Activated gamma-delta T cell (primary cell): ENCODE results near the gene SOHLH1.

Experiments
- DNase-seq: peaks from one replicate; lab custom pipeline; 2025; lab: John Stamatoyannopoulos, UW

SOHLH1 gene

GRCh38 chr9:135729480-135729879, 30.2 kb upstream of the SOHLH1 start:
- no peak for DNase-seq

DNA sequence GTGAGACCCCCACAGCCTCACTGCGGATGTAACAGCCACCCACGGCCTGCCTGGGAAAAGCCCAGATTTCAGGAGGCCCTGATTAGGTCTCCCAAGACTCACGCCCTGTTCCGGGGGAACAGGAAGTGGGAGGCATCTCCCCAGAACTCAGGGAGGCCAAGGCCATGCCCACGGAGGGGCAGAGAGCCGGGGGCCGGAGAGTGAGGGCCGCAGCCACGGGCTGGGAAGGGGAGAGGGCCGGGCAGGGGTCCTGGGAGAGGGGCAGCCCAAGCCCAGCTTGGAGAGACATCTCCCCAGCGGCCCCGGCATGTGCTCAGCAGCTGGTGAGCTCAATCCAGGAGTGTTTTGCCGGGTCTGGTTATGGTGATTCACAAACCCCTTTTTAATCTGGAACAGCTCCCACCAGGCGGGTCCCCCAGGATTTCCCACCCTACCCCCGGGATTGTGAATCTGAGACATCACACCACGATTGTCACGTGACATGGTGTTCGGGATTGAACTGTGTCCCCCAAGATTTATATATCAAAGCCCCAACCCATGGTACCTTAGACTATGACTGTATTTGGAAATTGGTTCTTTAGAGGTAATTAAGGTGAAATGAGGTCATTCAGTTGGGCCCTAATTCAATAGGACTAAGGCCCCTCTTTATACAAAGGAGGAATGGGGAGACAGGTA, 29.3 kb upstream of the SOHLH1 start:
- DNase-seq, result no peak

DNA sequence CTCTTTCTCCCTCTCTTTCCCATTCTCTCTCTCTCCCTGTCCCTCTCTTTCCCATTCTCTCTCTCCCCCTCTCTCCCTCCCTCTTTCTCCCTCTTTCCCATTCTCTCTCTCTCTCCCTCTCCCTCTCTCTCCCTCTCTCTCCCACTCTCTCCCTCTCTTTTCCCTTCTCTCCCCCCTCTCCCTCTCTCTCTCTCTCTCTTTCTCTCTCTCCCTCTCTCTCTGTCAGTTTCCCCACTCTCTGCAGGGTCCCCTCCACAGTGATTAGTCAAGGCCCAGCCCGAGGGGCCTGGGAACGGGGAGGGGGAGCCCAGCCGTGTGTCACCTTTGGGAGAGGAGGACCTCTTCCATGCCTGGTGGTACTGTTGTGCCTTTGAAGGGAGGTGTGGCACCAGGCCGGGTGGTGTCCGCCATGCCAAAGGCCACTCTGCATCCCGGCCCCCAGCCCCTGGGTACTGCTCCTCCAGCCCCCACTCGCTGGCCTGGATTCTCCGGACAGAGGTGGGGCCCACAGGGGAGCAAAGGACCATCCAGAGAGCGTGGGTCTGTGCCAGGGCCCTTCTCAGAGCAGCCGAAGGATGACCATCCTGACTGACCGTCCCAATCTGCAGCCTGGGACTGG, 28.1 kb upstream of the SOHLH1 start:
- no peak for DNase-seq

GRCh38 chr9:135726138-135726853, 27.0 kb upstream of the SOHLH1 start:
- no peak for DNase-seq

- no peak for DNase-seq
Measured at GRCh38 chr9:135724186-135724787, 25.0 kb upstream of the SOHLH1 start.

GRCh38 chr9:135722365-135722764, 23.1 kb upstream of the SOHLH1 start:
- DNase-seq, result no peak

- no peak for DNase-seq
Measured at GRCh38 chr9:135719472-135719871, 20.2 kb upstream of the SOHLH1 start.

- no peak for DNase-seq
Measured at GRCh38 chr9:135718616-135719015, 19.3 kb upstream of the SOHLH1 start.

DNA sequence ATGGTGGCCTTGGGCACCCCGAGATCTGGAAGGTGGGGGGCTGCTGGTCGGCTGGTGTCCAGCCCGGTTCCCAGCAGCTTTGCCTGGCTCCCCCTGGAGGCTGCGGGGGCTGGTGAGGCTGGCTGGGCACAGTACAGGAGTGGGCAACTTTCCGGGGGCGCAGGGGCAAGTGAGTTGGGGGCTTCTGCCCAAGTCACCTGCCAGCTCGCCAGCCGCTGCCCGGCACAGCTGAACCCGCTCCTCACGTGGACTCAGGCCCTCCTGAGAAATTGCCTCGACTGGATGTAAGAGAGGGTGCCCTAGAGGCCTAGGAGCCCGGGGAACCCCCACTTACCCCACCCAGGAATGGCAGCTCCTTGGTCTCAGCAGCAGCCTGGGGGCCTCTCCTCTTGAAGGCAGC, 18.1 kb upstream of the SOHLH1 start:
- DNase-seq, result no peak

DNA sequence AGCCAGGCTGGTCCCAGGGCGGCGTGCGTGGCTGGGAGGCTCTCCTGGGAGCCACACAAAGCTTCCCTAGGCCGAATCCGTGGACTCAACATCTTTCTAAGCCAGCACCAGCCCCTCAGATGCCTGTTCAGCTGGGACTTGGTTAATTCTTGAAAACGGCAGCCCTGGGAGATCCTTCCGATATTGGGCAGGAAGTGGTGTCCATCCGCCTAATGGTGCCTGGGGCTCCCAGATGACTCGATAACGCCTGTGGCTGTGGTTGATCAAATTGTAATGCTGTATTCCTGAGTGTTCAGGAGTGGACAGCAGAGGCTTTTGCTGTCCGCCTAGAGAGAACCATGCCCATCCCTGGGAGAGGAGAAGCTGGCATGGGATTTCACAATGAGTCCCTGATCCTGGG, 16.8 kb upstream of the SOHLH1 start:
- DNase-seq, result no peak

- DNase-seq, result no peak
Measured at GRCh38 chr9:135715056-135715595, 15.8 kb upstream of the SOHLH1 start.

DNA sequence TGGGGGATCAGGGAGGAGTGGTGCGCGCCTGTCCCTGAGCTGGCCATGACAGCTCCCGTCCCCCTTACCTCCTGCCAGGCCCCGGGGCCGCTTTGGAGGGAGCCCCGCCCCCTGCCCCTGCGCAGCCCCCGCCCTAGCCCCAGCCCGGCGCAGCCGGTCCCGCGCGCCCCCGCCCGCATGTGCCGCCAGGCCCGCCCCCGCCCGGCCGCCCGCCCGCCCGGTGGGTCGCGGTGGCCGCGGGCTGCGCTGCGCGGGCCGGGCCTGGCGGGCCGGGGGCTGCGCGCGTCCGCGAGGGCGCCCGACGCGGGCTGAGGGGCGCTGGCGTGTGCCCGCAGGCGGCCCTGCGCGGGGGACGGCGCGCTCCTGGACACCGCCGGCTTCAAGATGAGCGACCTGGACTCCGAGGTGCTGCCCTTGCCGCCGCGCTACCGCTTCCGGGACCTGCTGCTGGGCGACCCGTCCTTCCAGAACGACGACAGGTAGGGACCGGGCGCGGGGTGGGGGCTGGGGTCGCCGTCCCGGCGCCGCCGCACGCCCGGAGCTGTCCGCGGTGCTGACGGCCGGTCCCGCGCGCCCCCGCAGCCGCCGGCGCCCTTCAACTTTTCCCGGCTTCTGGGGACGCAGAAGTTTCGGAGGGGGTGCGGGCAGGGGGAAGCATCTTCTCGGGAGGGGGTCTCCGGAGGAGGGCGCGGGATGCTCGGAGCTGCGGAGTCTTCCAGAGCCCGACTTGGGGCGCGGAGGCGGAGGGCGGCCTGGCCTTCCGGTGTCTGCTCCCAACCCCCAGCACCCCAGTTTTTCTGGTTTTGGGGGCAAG, 15.2 kb upstream of the SOHLH1 start:
- DNase-seq, result no peak

- no peak for DNase-seq
Measured at GRCh38 chr9:135712613-135713295, 13.5 kb upstream of the SOHLH1 start.

DNA sequence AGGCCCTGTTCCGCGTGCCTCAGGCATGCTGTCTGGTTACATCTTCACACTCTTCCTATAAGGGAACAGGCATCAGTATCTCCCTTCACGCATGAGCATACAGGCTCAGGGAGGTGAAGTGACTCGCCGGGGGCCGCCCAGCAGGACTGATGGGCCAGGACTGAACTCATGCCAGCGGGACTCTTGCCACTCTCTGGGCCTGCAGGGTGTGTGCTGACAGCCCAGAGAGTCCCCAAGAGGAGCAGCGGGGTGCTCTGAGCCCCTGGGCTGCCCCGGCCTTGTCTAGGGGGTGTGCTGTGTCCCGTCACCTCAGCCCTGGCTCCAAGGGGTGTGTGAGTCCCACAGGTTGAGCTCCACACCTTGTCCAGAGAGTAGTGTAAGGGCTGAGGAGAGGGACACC, 12.6 kb upstream of the SOHLH1 start:
- DNase-seq, result no peak

GRCh38 chr9:135711391-135711790, 12.1 kb upstream of the SOHLH1 start:
- DNase-seq, result no peak

- DNase-seq, result no peak
Measured at GRCh38 chr9:135708164-135708563, 8.9 kb upstream of the SOHLH1 start.

- DNase-seq, result no peak
Measured at GRCh38 chr9:135707252-135708138, 8.2 kb upstream of the SOHLH1 start.

DNA sequence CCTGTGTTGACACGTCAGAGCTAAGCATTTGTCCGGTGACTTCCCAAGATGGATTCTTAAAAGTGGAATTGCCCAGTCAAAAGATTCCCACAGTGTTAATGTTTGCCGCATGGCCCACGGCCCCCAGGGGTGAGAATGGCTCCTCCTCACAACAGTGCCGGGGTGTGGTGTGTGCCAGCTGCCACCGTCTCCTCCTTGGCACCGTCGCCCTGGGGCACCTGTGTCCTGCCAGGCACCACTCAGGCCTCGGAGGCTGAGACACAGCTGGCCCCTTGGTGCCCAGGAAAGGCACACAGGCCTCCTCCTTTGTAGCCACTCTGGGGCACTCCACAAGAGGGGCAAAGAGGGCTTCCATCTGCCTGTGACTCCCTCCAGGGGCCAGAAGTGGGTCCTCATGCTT, 7.0 kb upstream of the SOHLH1 start:
- DNase-seq, result no peak

- no peak for DNase-seq
Measured at GRCh38 chr9:135705376-135705775, 6.1 kb upstream of the SOHLH1 start.

- DNase-seq, result no peak
Measured at GRCh38 chr9:135704483-135704882, 5.2 kb upstream of the SOHLH1 start.
